ENCODE measurements around the gene GMEB2.

GRCh38 chr20:63579017-63579694, 47.7 kb downstream of the GMEB2 start:
- TF ChIP-seq BHLHE40 (IDR thresholded peaks at IDR 0.05; ENCODE audit: borderline replicate concordance): no peak
- no peak for TF ChIP-seq SP1 (IDR thresholded peaks at IDR 0.05)
- no peak for TF ChIP-seq NFRKB (IDR thresholded peaks at IDR 0.05)
- TF ChIP-seq SUZ12 (IDR thresholded peaks at IDR 0.05): no peak
- TF ChIP-seq FOXK2 (IDR thresholded peaks at IDR 0.05): no peak
